D341Med (cell line): Measurements from ENCODE around the gene COPZ1.

ENCODE experiments used
- DNase-seq: peaks from one replicate; pipeline ENCODE4 v3.0.0; 2012; ENCODE audit warnings: low spot score

COPZ1 gene

DNA sequence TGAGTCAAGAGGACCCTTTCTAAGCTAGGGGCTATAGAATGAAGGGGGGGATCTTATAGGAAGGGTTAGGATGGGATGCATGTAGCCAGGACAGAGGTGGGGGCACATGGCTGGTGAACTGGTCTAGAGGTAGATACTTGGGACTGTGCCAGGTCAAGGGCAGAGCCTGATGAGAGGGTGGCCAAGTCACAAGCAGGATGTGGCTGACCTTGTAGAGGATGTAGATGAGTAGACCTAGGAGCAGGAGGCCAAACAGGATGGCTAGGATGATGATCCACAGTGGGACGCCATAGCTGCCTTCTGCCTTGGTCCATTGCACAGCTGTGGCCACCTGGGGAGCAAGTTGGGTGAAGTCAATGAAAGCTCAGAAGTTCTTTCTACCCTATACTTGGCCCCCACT is 72.2 kb downstream of the COPZ1 start:
- no peak for DNase-seq

DNA sequence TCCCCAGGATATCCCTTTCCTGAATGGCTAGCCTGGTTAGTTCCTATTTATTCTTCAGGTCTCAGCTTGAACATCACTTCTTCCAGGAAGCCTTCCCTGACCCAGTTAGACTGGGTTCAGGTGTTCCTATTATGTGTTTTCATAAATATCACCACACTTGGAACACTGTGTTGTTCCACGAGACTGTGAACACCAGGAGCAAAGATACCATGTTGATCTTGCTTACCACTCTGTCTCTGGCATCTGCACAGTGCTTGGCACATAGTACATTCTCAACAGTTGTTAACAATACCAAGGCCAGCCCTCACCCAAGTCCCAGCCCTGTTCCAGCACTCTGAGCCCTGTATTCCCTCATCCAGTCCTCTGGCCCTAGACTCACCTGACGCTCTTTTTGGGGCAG is 73.3 kb downstream of the COPZ1 start:
- no peak for DNase-seq

- peak; percentile 88 for DNase-seq
These were observed 74.3 kb downstream of the COPZ1 start for GRCh38 chr12:54398995-54399793.

DNA sequence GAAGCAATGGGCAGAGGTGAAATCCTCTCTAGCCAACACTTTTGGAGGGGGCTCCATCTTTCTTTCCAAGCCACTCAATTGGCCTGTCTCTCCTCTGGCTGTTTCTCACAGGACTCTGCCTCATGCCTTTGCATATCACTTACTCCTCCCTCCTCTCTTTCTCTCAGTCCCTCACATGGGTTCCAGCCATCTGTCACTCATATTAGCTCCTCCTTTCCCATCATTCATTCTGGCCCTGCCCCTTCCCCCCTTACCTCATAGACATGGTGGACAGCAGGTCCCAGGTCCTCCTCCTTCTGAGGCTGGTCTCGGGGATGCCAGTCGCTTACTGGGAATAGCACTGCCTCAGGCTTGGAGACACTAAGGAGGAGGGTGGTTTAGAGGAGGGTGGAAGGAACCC is 76.2 kb downstream of the COPZ1 start:
- no peak for DNase-seq
